SH-SY5Y (cell line): ENCODE measurements around the gene GABPB2.

Experiments used
- GATA2 ChIP-seq: IDR thresholded peaks from 2 replicates; pipeline ENCODE4 v1.6.1; 2011; ENCODE audit warnings: mild to moderate bottlenecking, low read depth, low read length
- GATA3 ChIP-seq: IDR thresholded peaks from 2 replicates; pipeline ENCODE4 v1.6.1; 2011; ENCODE audit warnings: low read depth, mild to moderate bottlenecking, low read length, moderate library complexity

- TF ChIP-seq GATA2 = no peak
- no peak for TF ChIP-seq GATA3
These were observed 76.6 kb downstream of the GABPB2 start for GRCh38 chr1:151147132-151147503.
